GM19372 (cell line): ENCODE data around the gene CLSTN2.

Experiments used
- ATAC-seq: cut with Tn5 transposase; IDR thresholded peaks from one replicate; pipeline ENCODE4 v1.9.1; 2021; ENCODE audit warnings: mild to moderate bottlenecking, low read depth, moderate library complexity; ENCODE audit not compliant: unreplicated experiment

The CLSTN2 gene

GRCh38 chr3:140467104-140467577 is 532.2 kb downstream of the CLSTN2 start:
- no peak for ATAC-seq

GRCh38 chr3:140467796-140468315 is 532.9 kb downstream of the CLSTN2 start:
- ATAC-seq, result no peak

GRCh38 chr3:140468407-140468806 is 533.4 kb downstream of the CLSTN2 start:
- ATAC-seq, result no peak

GRCh38 chr3:140469491-140469890 is 534.5 kb downstream of the CLSTN2 start:
- ATAC-seq, result no peak

GRCh38 chr3:140470211-140470610 is 535.2 kb downstream of the CLSTN2 start:
- ATAC-seq, result no peak

- no peak for ATAC-seq
These were observed 536.0 kb downstream of the CLSTN2 start for GRCh38 chr3:140470962-140471361.

- ATAC-seq, result no peak
These were observed 537.5 kb downstream of the CLSTN2 start for GRCh38 chr3:140472306-140473020.

- no peak for ATAC-seq
These were observed 552.6 kb downstream of the CLSTN2 start for GRCh38 chr3:140487566-140487965.

- ATAC-seq, result no peak
These were observed 558.3 kb downstream of the CLSTN2 start for GRCh38 chr3:140493271-140493670.

GRCh38 chr3:140494970-140495369 is 560.0 kb downstream of the CLSTN2 start:
- ATAC-seq, result no peak

- ATAC-seq, result no peak
These were observed 562.3 kb downstream of the CLSTN2 start for GRCh38 chr3:140497331-140497730.

- ATAC-seq, result no peak
These were observed 564.3 kb downstream of the CLSTN2 start for GRCh38 chr3:140499114-140499757.

GRCh38 chr3:140500473-140500872 is 565.5 kb downstream of the CLSTN2 start:
- no peak for ATAC-seq

- no peak for ATAC-seq
These were observed 566.2 kb downstream of the CLSTN2 start for GRCh38 chr3:140501061-140501769.

- no peak for ATAC-seq
These were observed 566.9 kb downstream of the CLSTN2 start for GRCh38 chr3:140501770-140502364.

- ATAC-seq, result peak; percentile 65
These were observed 570.2 kb downstream of the CLSTN2 start for GRCh38 chr3:140505213-140505612.

- ATAC-seq, result no peak
These were observed 570.9 kb downstream of the CLSTN2 start for GRCh38 chr3:140505876-140506275.

- no peak for ATAC-seq
These were observed 573.6 kb downstream of the CLSTN2 start for GRCh38 chr3:140508550-140508949.

- no peak for ATAC-seq
These were observed 574.5 kb downstream of the CLSTN2 start for GRCh38 chr3:140509534-140509933.

- ATAC-seq, result no peak
These were observed 575.4 kb downstream of the CLSTN2 start for GRCh38 chr3:140510303-140510861.
